Hypothalamus (tissue), 51 donors: ENCODE data around the gene DDA1.

Source experiments
- DNase-seq, 51 donors: peaks; one replicate each; lab custom pipeline; 2025; lab: John Stamatoyannopoulos, UW

Gene DDA1

GRCh38 chr19:17309965-17310461, 650 bp downstream of the DDA1 start:
- no peak for DNase-seq

GRCh38 chr19:17311455-17312188, 2.3 kb downstream of the DDA1 start:
- DNase-seq, result no peak

- no peak for DNase-seq
Measured at GRCh38 chr19:17312189-17313113, 3.1 kb downstream of the DDA1 start.

- DNase-seq, result no peak
Measured at GRCh38 chr19:17314007-17314593, 4.7 kb downstream of the DDA1 start.

- DNase-seq, result no peak
Measured at GRCh38 chr19:17318966-17319365, 9.6 kb downstream of the DDA1 start.

- no peak for DNase-seq
Measured at GRCh38 chr19:17319473-17320238, 10.3 kb downstream of the DDA1 start.

- DNase-seq, result no peak
Measured at GRCh38 chr19:17320435-17320834, 11.1 kb downstream of the DDA1 start.

- no peak for DNase-seq
Measured at GRCh38 chr19:17321655-17322489, 12.5 kb downstream of the DDA1 start.

- peak in 31 of 51 donors; percentile 8 to 75 (median 39) for DNase-seq
Measured at GRCh38 chr19:17322854-17323253, 13.5 kb downstream of the DDA1 start.

GRCh38 chr19:17323300-17323963, 14.1 kb downstream of the DDA1 start:
- DNase-seq, result no peak

- no peak for DNase-seq
Measured at GRCh38 chr19:17323964-17324332, 14.6 kb downstream of the DDA1 start.

GRCh38 chr19:17324357-17325114, 15.2 kb downstream of the DDA1 start:
- no peak for DNase-seq

GRCh38 chr19:17325133-17325532, 15.8 kb downstream of the DDA1 start:
- DNase-seq, result peak in 2 of 51 donors; percentile 4 to 27

- peak in 41 of 51 donors; percentile 7 to 88 (median 61) for DNase-seq
Measured at GRCh38 chr19:17325881-17326594, 16.7 kb downstream of the DDA1 start.

- DNase-seq, result no peak
Measured at GRCh38 chr19:17326595-17326966, 17.2 kb downstream of the DDA1 start.

- DNase-seq, result no peak
Measured at GRCh38 chr19:17327068-17327653, 17.8 kb downstream of the DDA1 start.
